ENCODE data around the gene DCTN5.

DCTN5 gene

DNA sequence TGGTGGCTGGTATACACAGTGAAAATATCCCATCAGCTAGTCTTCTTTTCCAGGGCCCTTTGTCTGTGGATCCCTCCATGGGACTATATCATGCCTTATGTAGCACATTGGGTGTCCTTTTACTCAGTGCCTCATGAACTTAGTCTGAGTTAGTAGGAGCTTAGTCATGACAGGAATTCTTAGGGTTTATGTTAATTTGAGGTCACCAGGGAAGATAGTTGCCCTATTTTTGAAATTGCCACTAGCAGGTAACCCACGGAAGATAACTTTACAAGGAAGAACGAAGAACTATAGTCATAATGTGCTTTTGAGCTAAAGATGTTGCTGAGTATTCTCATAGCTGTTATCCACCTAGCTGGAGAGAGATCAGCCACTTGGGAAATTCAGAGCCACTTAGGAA lies 22.7 kb downstream of the DCTN5 start:
- no peak for DNase-seq (ENCODE audit: low read depth in 2 of 2)

- DNase-seq (ENCODE audit: low read depth in 2 of 2), result no peak
Observed at GRCh38 chr16:23666571-23667354, 25.5 kb downstream of the DCTN5 start.

DNA sequence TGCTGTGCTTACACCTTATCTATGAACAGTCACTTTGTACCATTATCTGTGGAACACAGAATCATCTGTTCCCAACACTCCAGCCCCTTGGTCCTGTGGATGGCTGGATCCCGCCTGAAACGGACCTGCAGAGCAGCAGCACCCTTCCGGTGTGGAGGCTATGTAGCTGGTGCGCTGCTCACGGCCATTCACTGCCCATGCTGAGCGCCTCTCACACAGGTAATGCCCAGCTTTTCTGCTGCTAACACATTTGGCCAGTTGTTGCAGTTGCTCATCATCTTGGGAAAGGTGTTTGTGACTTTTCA lies 26.0 kb downstream of the DCTN5 start:
- no peak for DNase-seq (ENCODE audit: low read depth in 2 of 2)

- no peak for DNase-seq (ENCODE audit: low read depth in 2 of 2)
Observed at GRCh38 chr16:23668225-23668624, 27.0 kb downstream of the DCTN5 start.

- DNase-seq (ENCODE audit: low read depth in 2 of 2), result no peak
Observed at GRCh38 chr16:23668873-23669272, 27.6 kb downstream of the DCTN5 start.

- peak in 1 of 2 donors; percentile 14 for DNase-seq (ENCODE audit: low read depth in 2 of 2)
Observed at GRCh38 chr16:23670137-23670776, 29.0 kb downstream of the DCTN5 start.

GRCh38 chr16:23673971-23674614 lies 32.8 kb downstream of the DCTN5 start:
- DNase-seq (ENCODE audit: low read depth in 2 of 2), result no peak

DNA sequence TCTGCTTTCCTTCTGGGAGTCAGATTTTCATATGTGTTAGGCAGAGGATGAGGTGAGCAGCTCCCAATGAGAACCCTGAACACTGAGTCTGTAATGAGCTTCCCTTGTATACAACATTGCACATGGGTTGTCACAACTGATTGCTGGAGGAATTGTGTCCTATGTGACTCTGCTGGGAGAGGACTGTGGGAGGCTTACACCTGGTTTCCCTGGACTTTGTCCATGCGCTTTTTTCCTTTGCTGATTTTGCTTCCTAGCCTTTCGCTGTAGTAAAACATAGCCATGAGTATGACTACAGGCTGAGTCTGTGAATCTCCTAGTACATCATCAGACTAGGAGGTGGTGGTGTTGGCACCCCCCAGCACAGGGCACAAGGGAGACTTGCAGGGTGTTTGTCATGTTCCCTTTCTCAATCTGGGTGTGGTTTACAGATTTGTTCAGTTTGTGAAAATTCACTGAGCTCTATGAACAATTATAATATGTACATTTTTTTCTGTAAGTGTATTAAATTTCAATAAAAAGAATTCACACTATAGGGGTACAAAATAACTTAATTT lies 35.7 kb downstream of the DCTN5 start:
- no peak for DNase-seq (ENCODE audit: low read depth in 2 of 2)

- peak; percentile 61 to 80 for DNase-seq (ENCODE audit: low read depth in 2 of 2)
Observed at GRCh38 chr16:23678430-23679273, 37.4 kb downstream of the DCTN5 start, which contains the start of gene PLK1. PLK1 (plus strand) TSS chr16:23678889; CDS start chr16:23678933, 44 bp downstream.

DNA sequence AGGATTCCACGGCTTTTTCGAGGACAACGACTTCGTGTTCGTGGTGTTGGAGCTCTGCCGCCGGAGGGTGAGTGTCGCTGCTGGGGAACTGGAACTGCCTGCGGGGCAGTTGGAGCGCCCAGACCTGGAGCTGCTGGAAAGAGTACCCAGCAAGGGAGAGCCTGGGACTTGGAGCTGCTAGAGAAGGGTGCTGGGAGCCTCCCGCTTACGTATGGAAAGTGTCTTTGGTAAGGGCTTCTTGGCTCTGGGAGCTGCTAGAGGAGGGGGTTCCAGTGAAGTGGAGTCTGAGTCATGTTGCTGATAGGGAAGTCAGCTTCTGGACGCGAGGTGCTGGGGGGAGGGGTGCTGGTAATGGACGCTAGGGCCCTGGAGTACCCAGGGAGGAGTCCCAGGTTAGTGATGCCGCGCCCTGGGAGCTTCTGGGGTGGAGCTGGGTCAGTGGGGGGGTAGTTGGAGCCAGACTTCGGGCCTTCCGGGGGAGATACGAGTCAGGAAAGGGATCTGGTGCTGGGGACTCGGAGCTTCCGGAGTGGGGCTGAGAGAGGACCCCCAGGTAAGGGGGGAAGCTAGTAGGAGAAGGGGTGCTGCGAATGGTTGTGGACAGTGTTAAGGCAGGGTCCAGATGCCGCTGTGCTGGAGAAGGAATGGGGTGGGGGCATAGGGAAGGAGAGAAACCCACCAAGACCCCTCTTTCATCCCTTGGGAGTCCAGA lies 38.2 kb downstream of the DCTN5 start:
- no peak for DNase-seq (ENCODE audit: low read depth in 2 of 2)

DNA sequence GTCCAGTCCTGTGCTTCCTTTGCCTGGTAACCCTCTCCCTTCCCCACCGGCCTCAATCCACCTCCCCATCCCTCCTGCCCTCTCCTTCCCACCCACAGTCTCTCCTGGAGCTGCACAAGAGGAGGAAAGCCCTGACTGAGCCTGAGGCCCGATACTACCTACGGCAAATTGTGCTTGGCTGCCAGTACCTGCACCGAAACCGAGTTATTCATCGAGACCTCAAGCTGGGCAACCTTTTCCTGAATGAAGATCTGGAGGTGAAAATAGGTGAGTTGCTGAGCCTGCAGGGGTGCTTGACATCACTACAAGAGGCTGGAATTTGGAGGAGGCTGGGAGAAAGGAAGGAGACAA lies 38.7 kb downstream of the DCTN5 start:
- DNase-seq (ENCODE audit: low read depth in 2 of 2), result no peak

DNA sequence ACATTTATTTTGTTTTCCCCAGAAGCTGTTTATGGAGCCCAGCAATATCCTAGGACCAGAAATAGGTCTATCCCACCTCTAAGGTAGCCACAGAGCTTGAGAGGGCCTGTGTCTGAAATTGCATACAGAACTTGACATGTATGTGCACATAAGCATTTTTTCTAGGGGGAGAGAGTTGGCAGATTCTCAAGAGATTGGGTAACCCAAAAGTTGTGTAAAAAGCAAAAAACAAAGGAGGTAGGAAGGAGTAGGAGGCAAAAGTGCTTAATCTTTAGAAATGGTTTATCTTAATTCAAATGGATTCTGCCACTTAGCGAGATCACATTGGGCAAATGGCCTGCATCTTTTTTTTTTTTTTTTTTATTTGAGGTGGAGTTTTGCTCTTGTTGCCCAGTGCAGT lies 40.9 kb downstream of the DCTN5 start:
- no peak for DNase-seq (ENCODE audit: low read depth in 2 of 2)

DNA sequence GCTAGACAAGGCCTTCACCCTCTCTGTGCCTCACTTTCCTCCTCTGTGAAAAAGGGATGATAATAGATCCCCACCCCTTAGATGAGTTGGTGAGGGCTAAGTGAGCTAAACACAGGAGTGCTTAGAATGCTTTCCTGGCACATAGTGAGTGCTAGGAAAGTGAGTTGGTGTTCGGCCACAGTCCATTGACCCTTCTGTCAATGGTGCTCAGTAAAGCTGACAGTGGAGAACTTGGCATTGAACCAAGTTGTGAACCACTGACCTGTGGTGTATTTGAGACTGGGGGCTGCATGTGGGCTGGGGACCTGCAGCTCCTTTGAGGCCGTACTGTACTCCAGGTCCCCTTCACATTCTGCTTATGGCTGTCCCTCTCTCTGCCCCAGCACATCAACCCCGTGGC lies 42.2 kb downstream of the DCTN5 start:
- DNase-seq (ENCODE audit: low read depth in 2 of 2), result no peak

DNA sequence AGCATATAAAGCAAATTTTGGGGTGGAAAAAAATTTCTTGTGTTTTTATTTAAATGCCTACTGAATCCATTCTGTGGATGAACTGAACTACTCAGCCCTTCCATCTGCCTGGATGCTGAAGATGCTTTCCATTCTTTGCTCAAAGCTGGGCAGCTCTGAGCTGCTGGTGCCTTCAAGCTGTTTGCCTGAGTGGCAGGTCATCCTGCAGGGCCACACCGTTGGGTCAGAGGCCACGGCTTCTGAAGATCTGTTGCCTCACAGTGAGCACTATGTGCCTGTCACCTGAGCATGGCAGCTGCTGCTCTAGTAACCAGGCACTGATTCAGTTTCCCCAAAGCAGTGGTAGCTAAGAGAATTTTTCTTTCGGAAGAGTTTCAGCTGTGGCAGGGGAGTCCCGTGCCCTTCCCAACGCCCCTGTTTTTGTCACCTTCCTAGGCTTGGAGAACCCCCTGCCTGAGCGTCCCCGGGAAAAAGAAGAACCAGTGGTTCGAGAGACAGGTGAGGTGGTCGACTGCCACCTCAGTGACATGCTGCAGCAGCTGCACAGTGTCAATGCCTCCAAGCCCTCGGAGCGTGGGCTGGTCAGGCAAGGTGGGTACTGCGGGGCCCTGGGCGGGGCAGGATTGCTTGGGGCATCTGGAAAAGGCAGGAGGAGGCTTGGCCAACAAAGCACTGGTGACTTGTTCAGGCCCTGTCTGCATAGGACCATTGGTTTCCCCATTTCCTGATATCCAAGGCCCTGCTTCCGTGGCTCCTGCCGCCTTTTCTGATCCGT lies 46.0 kb downstream of the DCTN5 start:
- no peak for DNase-seq (ENCODE audit: low read depth in 2 of 2)

GRCh38 chr16:23689442-23690187 lies 48.3 kb downstream of the DCTN5 start:
- no peak for DNase-seq (ENCODE audit: low read depth in 2 of 2)

DNA sequence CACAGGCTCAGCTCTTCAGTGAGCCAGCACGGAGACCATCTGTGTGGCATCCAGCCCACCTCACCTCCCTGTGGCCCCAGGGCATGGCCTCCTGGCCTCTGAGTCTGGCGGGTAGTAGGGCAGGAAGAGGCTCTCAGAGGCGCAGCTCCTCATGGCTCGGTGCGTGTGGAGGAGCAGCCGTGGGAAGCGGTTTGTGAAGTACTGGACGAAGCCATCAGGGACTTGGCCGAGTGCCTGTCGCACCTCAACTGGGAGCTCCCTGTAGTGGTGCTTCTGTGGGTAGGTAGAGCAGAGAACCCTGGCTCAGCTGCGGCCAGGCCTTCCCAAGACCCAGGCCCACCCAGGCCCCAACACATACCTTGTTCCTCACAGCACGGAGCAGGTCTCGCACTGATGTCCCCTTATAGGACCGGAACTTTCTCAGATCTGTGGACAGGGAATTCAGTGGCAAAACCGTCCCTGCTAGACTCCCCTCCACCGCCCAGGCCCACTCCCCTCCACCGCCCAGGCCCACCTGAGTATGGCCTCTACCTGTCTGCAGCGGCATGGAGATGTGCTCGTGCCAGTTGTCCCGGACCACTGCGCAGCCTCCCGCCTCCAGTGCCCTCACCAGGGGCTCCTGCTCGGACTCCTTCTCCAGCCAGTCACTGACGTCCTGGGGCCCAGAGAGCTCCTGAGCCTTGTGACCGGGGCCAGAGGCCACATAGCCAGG lies 49.7 kb downstream of the DCTN5 start:
- no peak for DNase-seq (ENCODE audit: low read depth in 2 of 2)

DNA sequence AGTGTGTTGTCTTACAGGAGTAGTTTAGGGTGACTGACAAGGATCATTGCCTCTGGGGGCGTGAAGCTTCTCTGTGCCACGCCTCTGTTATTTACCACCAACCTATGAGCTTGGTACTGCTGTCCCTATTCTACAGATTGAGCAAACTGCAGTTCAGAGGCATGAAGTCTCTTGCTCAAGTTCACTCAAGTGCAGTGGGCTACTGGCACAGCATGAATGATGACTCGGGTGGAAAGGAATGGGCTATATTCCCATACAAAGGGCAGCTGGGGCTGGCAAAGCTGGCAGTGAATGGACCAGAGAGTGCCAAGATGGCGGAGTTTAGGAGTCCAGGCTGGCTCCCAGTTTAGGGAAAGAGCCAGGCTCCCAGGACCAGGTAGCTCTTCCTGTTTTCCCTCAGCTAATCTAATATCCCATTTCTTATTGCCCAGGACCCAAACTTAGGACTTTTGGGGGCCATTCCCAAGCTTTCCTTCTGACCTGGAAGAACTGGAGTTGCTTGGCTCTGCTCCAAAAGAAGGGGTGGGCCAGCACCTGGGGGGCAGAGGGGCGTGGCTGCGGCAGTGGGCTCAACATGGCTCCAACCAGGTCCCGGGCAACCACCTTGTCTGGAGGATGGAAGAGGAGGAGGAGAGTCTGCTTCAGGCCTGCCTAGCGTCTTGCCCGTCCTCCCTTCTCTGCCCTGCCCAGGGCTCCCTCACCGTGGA lies 50.4 kb downstream of the DCTN5 start:
- no peak for DNase-seq (ENCODE audit: low read depth in 2 of 2)

DNA sequence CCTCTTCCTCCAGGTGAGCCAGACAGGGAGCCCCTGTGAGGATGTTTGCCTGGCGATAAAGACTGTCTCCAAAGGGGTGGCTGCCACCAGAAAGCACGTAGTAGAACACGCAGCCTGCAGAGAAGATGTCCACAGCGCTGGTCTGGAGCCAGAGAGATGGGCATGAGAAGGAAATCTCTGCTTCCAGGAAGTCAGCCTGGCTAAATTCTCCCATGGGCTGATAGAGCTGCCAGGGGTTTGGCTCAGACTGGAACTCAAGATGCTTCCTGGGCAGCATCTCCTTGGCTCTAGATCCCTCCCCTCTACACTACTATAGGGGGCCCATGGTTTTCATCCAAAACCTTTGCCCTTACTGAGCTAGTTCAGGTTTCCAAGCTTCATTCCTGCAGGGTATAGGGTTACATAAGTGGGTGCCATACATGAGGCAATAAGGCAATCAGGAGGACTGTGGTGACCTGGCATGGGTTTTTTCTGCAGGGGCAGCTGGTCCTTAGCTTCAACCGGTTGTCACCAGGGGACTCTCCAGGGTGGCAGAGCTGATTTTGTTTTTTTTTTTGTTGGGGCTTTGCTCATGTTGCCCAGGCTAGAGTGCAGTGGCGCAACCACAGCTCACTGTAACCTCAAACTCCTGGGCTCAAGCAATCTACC lies 51.0 kb downstream of the DCTN5 start:
- no peak for DNase-seq (ENCODE audit: low read depth in 2 of 2)
